Caki2 (cell line): ENCODE measurements around the gene RPS27. TPM values are rescaled to one million over a fixed set of nuclear protein-coding genes. Genes with fewer than 3 reads are reported as not detected.

Experiments
- DNase-seq: peaks from one replicate; pipeline ENCODE4 v3.0.0-alpha.2; 2015; ENCODE audit warnings: low read depth
- in situ Hi-C: cut with HindIII; loops from 2 replicates; pipeline ENCODE4 v1.10.0; 2016; ENCODE audit warnings: low sequenced_read_pairs, low pct_unique_long_range_greater_than_20kb, mixed read lengths
- total RNA-seq: library from RNA; depleted of rRNA; stranded (reverse); fragments of >200 nt; shearing (Covaris generic); gene quantifications from 2 replicates; pipeline ENCODE4 v1.2.3, GENCODE V29; 2014; ENCODE audit warnings: low replicate concordance; rRNA removed

Gene RPS27
- total RNA-seq, result 2,094 and 2,421 TPM in 2 replicates

- DNase-seq, result peak; percentile 91
- in situ Hi-C loops, result no loop called here
Observed at GRCh38 chr1:153990468-153991150, at the start of gene RPS27. Gene RPS27 (plus strand): TSS chr1:153990762. CDS start chr1:153990797, 35 bp downstream.

GRCh38 chr1:153941826-153942725 is 48.5 kb upstream of the RPS27 start:
- in situ Hi-C loops, result no loop called here
- no peak for DNase-seq

GRCh38 chr1:153942766-153943549 is 47.6 kb upstream of the RPS27 start:
- in situ Hi-C loops, result no loop called here
- no peak for DNase-seq

DNA sequence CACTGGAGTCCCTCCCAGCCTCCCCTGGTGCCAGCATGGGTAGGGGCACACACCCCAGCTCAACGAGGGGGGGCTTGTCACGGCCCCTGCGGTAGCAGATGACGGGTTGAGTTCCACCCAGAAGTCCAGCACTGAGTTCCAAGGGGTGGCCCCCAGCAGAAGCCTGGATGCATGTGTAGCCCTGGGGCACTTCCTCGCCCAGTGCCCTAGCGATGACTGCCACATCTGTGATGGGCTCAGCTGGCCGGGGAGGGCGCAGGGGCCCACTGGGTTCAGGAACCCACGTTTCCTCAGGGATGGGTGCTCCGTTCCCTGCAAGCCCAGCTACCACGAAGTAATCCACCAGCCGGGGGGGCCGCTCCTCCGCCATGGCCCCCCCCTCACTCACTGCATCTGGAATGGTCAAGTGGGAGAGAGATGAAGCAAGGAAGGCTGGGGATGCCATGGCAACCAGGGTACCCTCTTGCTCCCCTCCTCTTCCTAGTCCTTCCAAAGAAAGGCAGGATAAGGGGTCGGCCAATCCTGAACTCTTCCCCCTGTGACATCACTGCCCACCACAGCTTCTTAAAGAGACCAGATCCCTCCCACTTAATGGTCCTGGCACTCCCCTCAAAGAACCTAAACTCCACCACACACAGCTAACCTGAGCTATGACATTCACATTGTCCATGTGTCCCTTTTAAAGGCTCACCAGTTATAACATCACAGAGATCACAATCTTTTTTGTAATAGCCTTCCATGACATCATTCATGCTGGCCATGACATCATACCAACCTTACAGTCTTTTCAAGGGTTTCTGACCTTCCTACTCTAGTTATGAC is 46.3 kb upstream of the RPS27 start:
- in situ Hi-C loops, result no loop called here
- DNase-seq, result no peak

DNA sequence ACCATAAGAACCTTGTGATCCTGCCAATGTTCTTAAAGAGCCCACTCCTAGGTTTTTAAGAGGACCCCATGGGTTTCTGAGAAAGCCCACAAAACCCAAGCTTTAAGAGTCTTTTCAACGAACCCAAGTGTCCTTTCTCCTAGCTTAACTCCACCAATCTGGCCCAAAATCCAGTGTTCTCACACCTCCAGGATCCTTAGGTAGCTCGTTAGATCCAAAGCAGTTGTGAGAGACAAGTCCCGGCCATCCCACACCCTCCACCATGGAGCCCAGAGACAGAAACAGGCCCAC is 45.8 kb upstream of the RPS27 start:
- DNase-seq, result no peak
- in situ Hi-C loops, result no loop called here

GRCh38 chr1:153945131-153945794 is 45.3 kb upstream of the RPS27 start:
- in situ Hi-C loops, result no loop called here
- no peak for DNase-seq

GRCh38 chr1:153945795-153946621 is 44.6 kb upstream of the RPS27 start:
- in situ Hi-C loops, result no loop called here
- DNase-seq, result peak; percentile 83

GRCh38 chr1:153946622-153947241 is 43.8 kb upstream of the RPS27 start, which contains the start of gene DENND4B:
Gene DENND4B (minus strand): TSS chr1:153946718. CDS start chr1:153944374, 2,344 bp downstream.
- in situ Hi-C loops, result no loop called here
- peak; percentile 73 for DNase-seq

DNA sequence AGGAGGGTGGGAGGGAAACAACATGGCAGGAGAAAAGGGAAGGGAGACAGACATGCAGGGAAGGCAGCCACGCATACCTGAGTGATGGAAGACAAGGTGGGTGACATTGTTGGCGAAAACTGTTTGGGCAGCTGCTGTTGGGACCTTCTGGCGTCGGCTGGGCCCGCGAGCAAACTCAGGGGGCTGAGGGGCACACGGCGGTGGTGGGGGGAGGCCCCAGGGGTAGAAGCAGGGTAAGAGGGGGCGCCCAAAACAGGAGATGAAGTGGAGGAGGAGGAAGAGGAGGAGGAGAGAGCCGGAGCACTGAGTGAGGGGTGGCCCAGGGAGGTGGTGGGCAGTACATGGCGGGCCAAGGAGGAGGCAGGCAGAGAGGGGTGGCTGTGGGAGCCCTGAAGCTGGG is 39.4 kb upstream of the RPS27 start:
- in situ Hi-C loops, result no loop called here
- DNase-seq, result no peak

GRCh38 chr1:153951801-153952200 is 38.8 kb upstream of the RPS27 start:
- in situ Hi-C loops, result no loop called here
- DNase-seq, result no peak

DNA sequence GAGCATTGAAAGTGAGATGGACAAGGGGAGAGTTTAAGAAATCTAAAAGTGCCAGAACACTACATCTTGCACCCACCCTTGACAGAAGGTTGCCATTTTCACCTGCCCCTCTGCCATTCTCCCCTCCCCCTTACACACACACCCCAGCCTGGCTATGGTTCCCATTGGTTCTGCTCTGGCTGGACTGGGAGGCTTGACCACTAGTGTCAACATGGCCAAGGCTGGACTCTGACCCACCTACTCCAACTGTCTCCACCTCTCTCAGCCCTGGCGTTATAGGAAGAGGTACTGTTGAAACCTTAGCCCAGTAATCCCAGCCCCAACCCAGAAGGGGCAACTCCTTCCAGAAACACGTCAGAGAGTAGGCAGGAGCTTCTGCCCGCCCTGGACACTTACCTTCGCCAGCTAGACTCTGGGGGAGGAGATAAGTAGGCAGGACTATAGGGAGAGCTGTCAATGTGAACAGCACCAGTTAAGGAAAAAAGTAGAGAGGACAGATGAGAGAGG is 36.6 kb upstream of the RPS27 start:
- in situ Hi-C loops, result no loop called here
- no peak for DNase-seq

DNA sequence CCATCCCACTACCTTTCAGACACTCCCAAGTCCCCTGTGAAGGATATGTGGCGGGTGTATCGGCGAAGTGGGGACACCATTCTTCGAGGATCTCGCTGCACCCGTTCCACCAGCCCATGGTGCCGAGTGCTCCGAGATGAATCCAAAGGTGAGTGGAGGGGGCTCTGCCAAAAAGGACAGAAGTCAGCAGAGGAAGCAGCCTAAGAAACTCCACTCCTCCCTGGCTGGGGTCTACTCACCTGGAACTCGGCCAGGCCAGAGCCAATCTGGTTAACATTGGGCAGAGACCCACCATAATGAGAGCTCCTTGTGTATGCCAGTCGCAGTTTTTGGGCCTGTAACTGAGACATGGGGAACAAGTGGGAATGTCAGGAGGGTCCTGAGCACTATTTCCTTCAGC is 35.7 kb upstream of the RPS27 start:
- no peak for DNase-seq
- in situ Hi-C loops, result no loop called here

- DNase-seq, result no peak
- in situ Hi-C loops, result no loop called here
Observed at GRCh38 chr1:153956997-153957715, 33.4 kb upstream of the RPS27 start.

GRCh38 chr1:153957744-153958110 is 32.8 kb upstream of the RPS27 start:
- in situ Hi-C loops, result no loop called here
- DNase-seq, result no peak

DNA sequence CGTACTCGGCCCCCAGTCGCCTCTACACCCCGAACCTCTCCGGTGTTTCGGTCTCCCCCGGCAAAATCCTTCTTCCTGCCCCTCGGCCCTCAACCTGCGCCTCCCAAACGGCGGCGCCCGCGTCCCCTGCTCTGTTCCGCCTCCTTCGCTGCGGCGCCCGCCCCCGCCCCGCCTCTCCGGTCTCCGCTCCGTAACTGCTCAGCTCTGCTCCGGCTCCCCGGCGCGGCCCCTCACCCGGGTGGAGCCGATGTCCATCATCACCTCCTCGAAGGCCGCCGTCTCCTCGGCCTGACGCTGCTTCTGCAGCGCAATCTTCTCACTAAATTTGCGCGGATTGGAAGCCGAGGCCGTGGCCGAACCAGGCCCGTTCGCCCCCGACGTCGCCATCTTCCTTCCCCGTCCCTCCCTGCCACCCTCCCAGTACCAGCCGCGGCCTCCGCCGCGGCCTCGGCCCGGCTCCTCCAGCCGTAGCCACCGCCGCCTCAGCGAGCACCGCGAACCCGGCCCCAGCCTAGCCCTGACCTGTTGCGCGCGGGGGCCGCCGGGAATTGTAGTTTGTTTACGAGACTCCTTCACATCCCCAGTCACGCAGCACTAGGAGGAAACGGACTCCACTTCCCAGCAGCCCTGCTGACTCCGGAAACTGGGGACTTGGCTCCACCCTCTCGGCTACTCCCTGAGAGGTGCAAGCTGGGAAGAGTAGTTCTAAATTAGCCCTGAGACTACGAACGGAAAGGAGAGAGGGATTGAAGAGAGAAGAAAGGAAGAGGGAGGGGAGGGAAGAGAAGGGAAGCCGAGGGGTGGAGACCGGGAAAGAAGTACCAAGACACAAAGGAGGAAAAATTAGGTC is 32.2 kb upstream of the RPS27 start, which contains the start of gene CRTC2:
TSS of gene CRTC2 (minus strand) at position 502 of the 850 bp plus-strand sequence. CDS start at position 387, 115 bp downstream.
- in situ Hi-C loops, result no loop called here
- peak; percentile 97 for DNase-seq
